Midbrain (tissue), 1 donor: ENCODE results near the gene HLA-F.
A peak's percentile ranks its signal among the peaks of the same experiment; 100 is the strongest.

ENCODE experiments used
- DNase-seq: peaks from one replicate; lab custom pipeline; 2025; lab: John Stamatoyannopoulos, UW

The HLA-F gene

GRCh38 chr6:29723262-29723665, at the start of gene HLA-F:
Gene HLA-F, plus strand, starts transcription at chr6:29723434. Its CDS starts 30 bp downstream, at chr6:29723464.
- peak; percentile 80 for DNase-seq

DNA sequence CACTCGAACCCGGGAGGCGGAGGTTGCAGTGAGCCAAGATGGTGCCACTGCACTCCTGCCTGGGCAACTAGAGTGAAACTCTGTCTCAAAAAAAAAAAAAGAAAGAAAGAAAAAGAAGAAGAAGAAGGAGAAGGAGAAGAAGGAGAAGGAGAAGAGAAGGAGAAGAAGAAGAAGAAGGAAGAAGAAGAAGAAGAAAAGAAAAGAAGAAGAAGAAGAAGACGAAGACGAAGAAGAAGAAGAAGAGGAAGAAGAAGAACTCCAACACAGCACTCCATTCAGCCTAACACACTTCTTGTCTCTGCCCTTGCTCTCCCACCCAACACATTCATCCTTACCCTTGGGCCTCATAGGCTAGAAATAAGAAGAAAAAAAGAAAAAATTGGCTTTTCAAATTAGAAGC, 49.2 kb upstream of the HLA-F start:
- DNase-seq, result no peak

- DNase-seq, result no peak
Observed at GRCh38 chr6:29675561-29675960, 47.7 kb upstream of the HLA-F start.

- no peak for DNase-seq
Observed at GRCh38 chr6:29676981-29677601, 46.1 kb upstream of the HLA-F start.

DNA sequence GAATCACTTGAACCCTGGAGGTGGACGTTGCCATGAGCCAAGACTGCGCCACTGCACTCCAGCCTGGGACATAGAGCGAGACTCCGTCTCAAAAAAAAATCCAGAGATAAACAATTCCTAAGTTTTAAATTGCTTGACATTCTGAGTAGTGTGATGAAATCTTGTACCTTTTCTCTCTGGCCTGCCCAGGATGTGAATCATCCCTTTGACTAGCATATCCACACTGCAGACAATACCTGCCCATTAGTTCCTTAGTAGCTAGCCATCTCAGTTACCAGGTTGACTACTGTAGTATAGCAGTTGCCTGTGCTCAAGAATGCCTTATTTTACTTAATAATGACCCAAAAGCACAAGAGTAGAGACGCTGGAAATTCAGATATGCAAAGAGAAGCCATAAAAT, 45.1 kb upstream of the HLA-F start:
- no peak for DNase-seq

DNA sequence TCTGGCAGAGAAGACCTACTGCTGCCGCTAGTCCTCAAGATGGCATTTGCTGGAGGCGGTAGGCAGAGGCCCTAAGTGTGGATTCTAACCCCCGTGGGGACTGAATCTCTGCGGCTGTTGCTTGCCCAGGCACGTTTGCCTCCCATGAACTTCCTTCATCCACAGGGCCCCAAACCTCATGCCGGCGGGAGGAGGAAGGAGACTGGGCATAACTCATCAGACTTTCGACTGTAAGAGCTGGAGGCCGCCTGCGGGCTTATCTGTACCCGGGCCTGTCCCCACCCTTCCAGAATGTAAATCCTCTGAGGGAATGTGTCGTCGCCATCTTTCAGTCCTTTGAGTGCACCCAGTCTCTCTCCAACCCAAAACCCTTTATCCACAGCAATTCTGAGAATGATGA, 43.3 kb upstream of the HLA-F start:
- DNase-seq, result no peak

DNA sequence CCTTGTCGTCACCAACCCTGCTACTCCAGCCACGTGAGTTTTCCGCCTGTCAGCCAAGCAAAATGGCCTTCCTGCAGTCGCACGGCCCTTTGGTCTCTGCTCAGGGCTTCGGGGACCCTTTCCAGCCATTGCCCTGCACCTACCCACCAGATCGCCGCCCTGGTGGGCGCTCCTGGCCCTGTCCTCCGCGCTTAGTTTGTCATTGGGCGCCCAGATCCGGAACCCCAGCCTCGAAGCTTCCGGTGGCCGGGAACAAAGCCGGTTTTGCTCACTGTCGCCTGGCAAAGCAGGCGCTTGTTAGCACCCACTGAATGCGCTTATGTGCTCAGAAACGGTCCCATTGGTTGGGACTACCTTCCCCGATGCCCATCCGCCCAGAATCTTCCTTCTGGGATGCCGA, 42.8 kb upstream of the HLA-F start:
- no peak for DNase-seq

DNA sequence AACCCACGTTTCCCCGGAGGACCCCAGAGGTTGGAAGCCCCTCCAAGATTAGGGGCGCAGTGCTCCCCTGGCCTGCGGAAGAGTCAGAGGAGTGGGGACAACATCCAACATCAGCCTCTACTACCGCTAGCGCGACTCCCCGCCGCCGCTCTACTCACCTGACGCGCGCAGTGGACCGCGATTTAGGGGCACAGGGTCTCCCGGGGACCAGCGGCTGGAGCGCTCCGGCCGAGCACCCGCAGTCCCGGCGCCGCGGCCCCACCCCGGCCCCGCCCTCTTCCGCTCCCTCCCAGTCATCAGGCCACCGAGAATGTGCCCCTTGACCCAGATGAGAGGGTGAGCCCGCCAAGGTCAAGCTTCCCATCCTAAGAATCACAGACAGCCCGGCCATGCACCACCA, 42.3 kb upstream of the HLA-F start, which contains the start of gene ZFP57:
Gene ZFP57, minus strand, starts transcription at position 249 of the 400 bp plus-strand sequence. CDS start 4,149 bp downstream, outside the sequence.
- DNase-seq, result no peak

- no peak for DNase-seq
Observed at GRCh38 chr6:29681811-29682210, 41.4 kb upstream of the HLA-F start.

DNA sequence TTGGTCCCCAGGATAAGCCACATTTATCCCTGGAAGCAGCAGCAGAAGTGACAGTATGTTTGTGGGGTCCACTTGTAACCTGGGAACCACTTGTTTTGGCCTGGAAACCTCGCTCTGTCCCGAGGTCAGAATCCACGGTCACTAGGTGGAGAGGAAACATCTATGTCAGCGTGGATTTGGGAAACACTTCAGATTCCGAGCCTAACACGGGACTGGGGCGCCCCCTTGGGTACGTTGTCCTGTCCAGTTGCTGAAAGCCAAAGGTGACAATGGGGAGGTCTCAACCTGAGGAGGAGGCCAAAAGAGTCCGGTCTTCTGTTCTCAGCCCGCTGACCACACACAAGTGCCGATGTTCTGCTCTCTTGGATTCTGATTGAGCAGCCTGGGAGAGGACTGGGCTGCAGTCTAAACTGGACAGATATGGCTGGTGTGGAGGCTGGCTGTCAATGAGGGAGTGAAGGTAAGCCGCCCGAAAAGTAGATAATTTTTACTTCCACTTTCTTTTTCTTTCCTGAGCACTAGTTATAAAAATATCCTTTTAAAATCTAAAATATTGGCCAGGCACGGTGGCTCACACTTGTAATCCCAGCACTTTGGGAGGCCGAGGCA, 37.4 kb upstream of the HLA-F start:
- DNase-seq, result peak; percentile 32

DNA sequence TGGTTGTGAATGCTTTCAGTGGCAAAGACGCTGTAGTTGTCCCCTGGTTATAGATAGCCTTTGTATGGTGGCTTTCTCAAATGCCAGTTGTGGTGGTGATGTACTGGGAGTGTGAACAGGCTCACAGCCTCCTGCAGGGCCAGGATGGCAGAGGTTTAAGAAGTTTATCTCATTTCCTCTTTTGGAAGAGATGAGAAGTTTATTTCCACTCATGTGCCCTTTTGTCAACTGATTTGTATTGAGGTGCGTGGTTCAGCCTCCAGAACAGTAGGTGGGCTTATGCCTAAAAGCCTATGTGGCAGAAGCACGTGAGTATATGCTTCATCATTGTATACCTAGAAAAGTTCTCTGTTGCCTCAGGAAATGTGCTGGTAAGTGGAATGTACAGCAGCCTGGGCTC, 28.6 kb upstream of the HLA-F start:
- no peak for DNase-seq

- DNase-seq, result peak; percentile 4
Observed at GRCh38 chr6:29696147-29697125, 26.8 kb upstream of the HLA-F start.

- DNase-seq, result no peak
Observed at GRCh38 chr6:29702519-29703103, 20.6 kb upstream of the HLA-F start.

- peak; percentile 60 for DNase-seq
Observed at GRCh38 chr6:29705389-29706231, 17.6 kb upstream of the HLA-F start.

DNA sequence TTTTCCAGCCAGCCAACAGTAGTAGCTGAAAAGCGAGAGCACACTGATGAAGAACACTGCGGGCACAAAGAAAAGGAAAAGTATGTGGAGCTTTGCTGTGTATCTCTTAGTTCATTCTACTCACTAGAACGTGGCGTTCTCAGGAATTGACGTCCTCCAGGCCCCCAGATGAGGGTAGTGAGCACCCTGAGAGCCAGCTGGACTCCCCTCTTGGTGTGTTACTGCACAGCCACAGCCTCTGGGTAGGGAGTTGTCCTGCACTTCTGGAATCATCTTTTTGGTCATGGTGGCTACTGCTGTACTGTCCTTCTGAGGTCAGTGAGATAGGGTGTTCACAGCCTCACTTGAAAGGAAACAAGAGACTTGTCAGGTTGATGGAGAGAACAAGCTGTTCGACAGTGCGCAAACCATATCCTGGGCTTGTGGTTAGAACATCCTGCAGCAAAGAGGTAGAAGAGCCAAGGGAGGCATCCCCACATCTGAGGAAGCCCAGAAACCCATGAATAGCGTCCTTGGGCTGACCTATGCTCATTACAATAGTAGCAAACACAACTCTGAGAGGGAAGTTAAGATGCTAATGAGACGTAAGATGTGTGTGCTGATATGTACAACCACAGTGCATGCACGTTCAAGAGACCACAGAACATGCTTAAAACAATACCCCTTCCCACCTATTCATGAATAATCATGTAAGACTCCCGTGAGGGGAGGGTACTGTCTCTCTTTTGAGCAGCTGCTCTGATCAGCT, 14.6 kb upstream of the HLA-F start:
- DNase-seq, result no peak

- no peak for DNase-seq
Observed at GRCh38 chr6:29709188-29709587, 14.0 kb upstream of the HLA-F start.

DNA sequence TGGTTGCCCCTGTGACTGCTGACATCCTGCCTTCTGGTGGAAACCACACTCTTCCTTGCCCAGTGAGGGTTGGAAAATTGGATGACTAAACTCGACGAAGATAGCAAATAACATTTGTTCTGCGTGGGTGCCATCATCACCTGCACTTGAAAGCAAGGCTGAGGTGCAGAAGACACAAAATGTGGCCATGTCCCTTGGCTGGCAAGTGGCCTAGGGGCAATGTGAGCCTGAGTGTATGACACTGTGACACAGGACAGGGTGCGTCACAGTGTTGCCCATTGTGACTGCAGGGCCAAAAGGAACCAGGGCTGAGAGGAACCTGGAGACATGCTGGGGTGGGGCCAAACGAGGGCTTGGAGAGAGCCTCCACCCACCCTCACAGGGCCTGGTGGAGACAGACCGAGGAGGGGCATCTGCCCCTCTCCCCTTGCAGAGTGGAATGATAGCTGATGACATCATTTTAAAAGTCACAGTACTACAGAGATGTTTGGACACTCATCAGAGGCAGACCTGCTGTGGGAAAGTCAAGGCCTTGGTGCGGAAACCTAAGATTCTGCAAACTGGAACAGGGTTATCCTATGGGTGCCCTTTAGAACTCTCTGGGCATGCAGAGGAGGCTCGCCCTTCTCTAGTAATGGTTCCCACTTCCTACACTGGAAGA, 12.8 kb upstream of the HLA-F start:
- DNase-seq, result no peak

DNA sequence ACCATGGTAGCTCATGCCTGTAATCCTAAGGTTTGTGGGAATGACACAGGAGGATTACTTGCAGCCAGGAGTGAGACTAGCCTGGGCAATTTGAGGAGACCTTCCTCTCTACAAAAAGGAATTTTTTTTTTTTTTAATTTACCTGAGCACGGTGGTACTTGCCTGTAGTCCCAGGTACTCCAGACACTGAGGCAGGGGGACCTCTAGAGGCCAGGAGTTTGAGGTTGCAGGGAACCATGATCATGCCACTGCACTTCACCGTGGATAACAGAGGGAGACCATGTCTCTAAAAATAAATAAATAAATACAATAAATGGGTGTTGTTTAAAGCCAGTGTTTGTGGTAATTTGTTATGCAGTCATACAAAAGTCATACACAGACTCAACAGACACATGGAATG, 2.4 kb upstream of the HLA-F start:
- no peak for DNase-seq

DNA sequence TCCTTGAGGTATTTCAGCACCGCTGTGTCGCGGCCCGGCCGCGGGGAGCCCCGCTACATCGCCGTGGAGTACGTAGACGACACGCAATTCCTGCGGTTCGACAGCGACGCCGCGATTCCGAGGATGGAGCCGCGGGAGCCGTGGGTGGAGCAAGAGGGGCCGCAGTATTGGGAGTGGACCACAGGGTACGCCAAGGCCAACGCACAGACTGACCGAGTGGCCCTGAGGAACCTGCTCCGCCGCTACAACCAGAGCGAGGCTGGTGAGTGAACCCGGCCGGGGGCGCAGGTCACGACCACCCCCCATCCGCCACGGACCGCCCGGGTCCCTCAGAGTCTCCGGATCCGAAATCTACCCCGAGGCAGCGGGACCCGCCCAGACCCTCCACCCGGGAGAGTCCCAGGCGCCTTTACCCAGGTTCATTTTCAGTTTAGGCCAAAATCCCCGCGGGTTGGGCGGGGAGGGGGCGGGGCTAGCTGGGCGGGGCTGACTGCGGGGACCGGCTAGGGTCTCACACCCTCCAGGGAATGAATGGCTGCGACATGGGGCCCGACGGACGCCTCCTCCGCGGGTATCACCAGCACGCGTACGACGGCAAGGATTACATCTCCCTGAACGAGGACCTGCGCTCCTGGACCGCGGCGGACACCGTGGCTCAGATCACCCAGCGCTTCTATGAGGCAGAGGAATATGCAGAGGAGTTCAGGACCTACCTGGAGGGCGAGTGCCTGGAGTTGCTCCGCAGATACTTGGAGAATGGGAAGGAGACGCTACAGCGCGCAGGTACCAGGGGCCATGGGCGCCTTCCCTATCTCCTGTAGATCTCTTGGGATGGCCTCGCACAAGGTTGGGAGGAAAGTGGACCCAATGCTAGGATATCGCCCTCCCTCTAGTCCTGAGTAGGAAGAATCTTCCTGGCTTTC, 693 bp downstream of the HLA-F start:
- DNase-seq, result no peak
